Neural cell (in vitro differentiated cells): ENCODE results near the gene PPFIA1. TPM values are rescaled to one million over a fixed set of nuclear protein-coding genes. Genes with fewer than 3 reads are reported as not detected.

Source experiments
- H2AFZ ChIP-seq: fragments of 200-600, 300-800 bp; sonication (generic), shearing (Covaris generic); 2 replicates; pipeline ENCODE4 v1.6.0; 2014; ENCODE audit warnings: low read depth, mild to moderate bottlenecking, antibody characterized with exemption, low read length, moderate library complexity
- H3F3A ChIP-seq: fragments of 200-600 bp; shearing (Covaris generic); 2 replicates; pipeline ENCODE4 v1.6.1; 2016; ENCODE audit warnings: mild to moderate bottlenecking, moderate library complexity, mixed read lengths, antibody characterized with exemption, low read length; ENCODE audit not compliant: insufficient read depth, poor library complexity, severe bottlenecking
- H3K27ac ChIP-seq: fragments of 200-600, 300-800 bp; sonication (generic), shearing (Covaris generic); 2 replicates; pipeline ENCODE4 v1.5.1; 2014; ENCODE audit warnings: mild to moderate bottlenecking, low read length, moderate library complexity
- H3K27me3 ChIP-seq: fragments of 300-800, 200-600 bp; sonication (generic), shearing (Covaris generic); 2 replicates; pipeline ENCODE4 v1.6.0; 2014; ENCODE audit warnings: mild to moderate bottlenecking, low read depth, low read length, moderate library complexity; ENCODE audit not compliant: insufficient read depth
- H3K36me3 ChIP-seq: fragments of 300-800, 200-600 bp; sonication (generic), shearing (Covaris generic); 2 replicates; pipeline ENCODE4 v1.5.1; 2014; ENCODE audit warnings: mild to moderate bottlenecking, antibody characterized with exemption, low read length, moderate library complexity; ENCODE audit not compliant: insufficient read depth
- H3K4me2 ChIP-seq: fragments of 300-800, 200-600 bp; sonication (generic), shearing (Covaris generic); 2 replicates; pipeline ENCODE4 v1.6.0; 2014; ENCODE audit warnings: mild to moderate bottlenecking, low read length
- H3K4me3 ChIP-seq: fragments of 300-800, 200-600 bp; sonication (generic), shearing (Covaris generic); 2 replicates; pipeline ENCODE4 v1.5.1; 2014; ENCODE audit warnings: mild to moderate bottlenecking, low read length, moderate library complexity
- H3K79me2 ChIP-seq: fragments of 200-600 bp; shearing (Covaris generic); replicated peaks from 2 replicates; pipeline ENCODE4 v1.6.0; 2014; ENCODE audit warnings: mild to moderate bottlenecking, low read length, moderate library complexity; ENCODE audit not compliant: insufficient read depth
- H3K9ac ChIP-seq: fragments of 300-800, 200-600 bp; sonication (generic), shearing (Covaris generic); 2 replicates; pipeline ENCODE4 v1.6.1; 2016; ENCODE audit warnings: mild to moderate bottlenecking, low read length, mixed read lengths
- H3K9me2 ChIP-seq: fragments of 200-600 bp; shearing (Covaris generic); 2 replicates; pipeline ENCODE4 v1.6.1; 2016; ENCODE audit warnings: mild to moderate bottlenecking, low read length, mixed read lengths; ENCODE audit not compliant: insufficient read depth
- H3K9me3 ChIP-seq: fragments of 200-600, 300-800 bp; sonication (generic), shearing (Covaris generic); 2 replicates; pipeline ENCODE4 v1.6.1; 2016; ENCODE audit warnings: mild to moderate bottlenecking, mixed run types, low read length, moderate library complexity, mixed read lengths
- H4K20me1 ChIP-seq: fragments of 200-600 bp; shearing (Covaris generic); 2 replicates; pipeline ENCODE4 v1.6.1; 2016; ENCODE audit warnings: mild to moderate bottlenecking, mixed run types; ENCODE audit not compliant: insufficient read depth
- EP300 ChIP-seq: fragments of 450-650 bp; conservative IDR thresholded peaks from 2 replicates; pipeline ENCODE4 v1.6.1; 2014; ENCODE audit warnings: antibody characterized with exemption, mild to moderate bottlenecking, moderate library complexity; ENCODE audit not compliant: poor library complexity, severe bottlenecking
- EZH2 ChIP-seq: fragments of 200-600, 300-800 bp; shearing (Covaris generic), sonication (generic); IDR thresholded peaks from 2 replicates; pipeline ENCODE4 v1.6.1; 2014; ENCODE audit warnings: antibody characterized with exemption, low read length, borderline replicate concordance, mild to moderate bottlenecking; ENCODE audit not compliant: insufficient read depth, poor library complexity, severe bottlenecking
- MXI1 ChIP-seq: fragments of 450-650 bp; conservative IDR thresholded peaks from 2 replicates; pipeline ENCODE4 v1.6.1; 2014; ENCODE audit warnings: antibody characterized with exemption, mild to moderate bottlenecking; ENCODE audit not compliant: poor library complexity, severe bottlenecking
- POLR2AphosphoS5 ChIP-seq: IDR thresholded peaks from 2 replicates; pipeline ENCODE4 v1.6.1; 2012
- RAD21 ChIP-seq: fragments of 450-650 bp; conservative IDR thresholded peaks from 2 replicates; pipeline ENCODE4 v1.6.1; 2014; ENCODE audit warnings: antibody characterized with exemption, mild to moderate bottlenecking, moderate library complexity
- SMC3 ChIP-seq: fragments of 450-650 bp; conservative IDR thresholded peaks from 2 replicates; pipeline ENCODE4 v1.6.1; 2014; ENCODE audit warnings: antibody characterized with exemption, mild to moderate bottlenecking, moderate library complexity; ENCODE audit not compliant: poor library complexity
- TAF1 ChIP-seq: IDR thresholded peaks from 2 replicates; pipeline ENCODE4 v1.6.1; 2012; ENCODE audit warnings: low read depth
- polyA plus RNA-seq: library from polyadenylated mRNA; depleted of rRNA; stranded (reverse); fragments of >200 nt; gene quantifications from 2 replicates; pipeline ENCODE4 v1.2.3, GENCODE V29; 2014
- TF ChIP-seq, protein P1 (sequence below): IDR thresholded peaks from 2 replicates; pipeline ENCODE4 v1.6.1; 2012; ENCODE audit warnings: borderline replicate concordance
- TF ChIP-seq, protein P2 (sequence below): fragments of 450-650 bp; IDR thresholded peaks from 2 replicates; pipeline ENCODE4 v1.5.1; 2014; ENCODE audit warnings: antibody characterized with exemption, mild to moderate bottlenecking, moderate library complexity; ENCODE audit not compliant: poor library complexity, severe bottlenecking

Gene PPFIA1
- polyA plus RNA-seq, 1 donor from 2014 or later: 48.9 TPM

DNA sequence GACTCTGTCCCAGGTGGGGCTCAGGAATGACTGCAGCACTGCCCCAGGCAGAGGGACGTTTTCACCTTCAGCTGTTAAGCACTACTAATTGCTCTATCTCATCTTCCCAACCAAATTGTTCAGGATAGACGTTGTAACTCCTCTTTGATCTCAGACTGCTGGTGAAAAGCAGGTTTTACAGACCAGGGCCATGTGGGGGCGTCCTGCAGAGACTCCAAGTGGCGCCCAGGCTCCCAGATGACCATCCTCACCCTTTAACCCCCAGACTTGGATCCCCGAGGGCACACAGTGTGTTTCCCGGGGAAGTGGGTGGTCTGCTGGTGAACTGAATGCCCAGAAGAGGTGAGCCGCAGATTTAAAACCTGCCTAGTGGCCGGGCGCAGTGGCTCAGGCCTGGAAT lies 43.5 kb upstream of the PPFIA1 start:
- Histone ChIP-seq H2AFZ (no peak overlapping the region), H3F3A (no peaks in the 10 kb centered on the region)

DNA sequence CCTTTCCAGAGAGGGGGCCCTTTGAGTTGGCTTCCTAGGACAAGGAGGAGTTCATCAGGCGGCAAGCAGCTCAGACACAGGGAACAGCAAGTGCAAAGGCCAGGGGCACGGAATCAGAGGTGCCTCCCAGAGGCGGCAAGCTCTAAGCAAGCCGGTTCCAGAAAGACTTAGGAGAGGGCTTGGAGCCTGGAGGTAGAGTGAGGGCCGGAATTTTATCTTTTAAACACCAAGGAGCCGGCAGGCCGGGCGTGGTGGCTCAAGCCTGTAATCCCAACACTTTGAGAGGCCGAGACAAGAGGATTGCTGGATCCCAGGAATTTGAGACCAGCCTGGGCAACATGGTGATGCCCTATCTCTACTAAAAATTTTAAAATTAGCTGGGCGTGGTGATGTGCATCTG lies 40.8 kb upstream of the PPFIA1 start:
- no peak overlapping the region for H2AFZ ChIP-seq
- TF ChIP-seq EP300 (no peak), SMC3 (no peak), EZH2 (no peak), RAD21 (no peak), MXI1 (no peak), POLR2AphosphoS5 (no peak), TAF1 (no peak)
- TF ChIP-seq, protein P1, sequence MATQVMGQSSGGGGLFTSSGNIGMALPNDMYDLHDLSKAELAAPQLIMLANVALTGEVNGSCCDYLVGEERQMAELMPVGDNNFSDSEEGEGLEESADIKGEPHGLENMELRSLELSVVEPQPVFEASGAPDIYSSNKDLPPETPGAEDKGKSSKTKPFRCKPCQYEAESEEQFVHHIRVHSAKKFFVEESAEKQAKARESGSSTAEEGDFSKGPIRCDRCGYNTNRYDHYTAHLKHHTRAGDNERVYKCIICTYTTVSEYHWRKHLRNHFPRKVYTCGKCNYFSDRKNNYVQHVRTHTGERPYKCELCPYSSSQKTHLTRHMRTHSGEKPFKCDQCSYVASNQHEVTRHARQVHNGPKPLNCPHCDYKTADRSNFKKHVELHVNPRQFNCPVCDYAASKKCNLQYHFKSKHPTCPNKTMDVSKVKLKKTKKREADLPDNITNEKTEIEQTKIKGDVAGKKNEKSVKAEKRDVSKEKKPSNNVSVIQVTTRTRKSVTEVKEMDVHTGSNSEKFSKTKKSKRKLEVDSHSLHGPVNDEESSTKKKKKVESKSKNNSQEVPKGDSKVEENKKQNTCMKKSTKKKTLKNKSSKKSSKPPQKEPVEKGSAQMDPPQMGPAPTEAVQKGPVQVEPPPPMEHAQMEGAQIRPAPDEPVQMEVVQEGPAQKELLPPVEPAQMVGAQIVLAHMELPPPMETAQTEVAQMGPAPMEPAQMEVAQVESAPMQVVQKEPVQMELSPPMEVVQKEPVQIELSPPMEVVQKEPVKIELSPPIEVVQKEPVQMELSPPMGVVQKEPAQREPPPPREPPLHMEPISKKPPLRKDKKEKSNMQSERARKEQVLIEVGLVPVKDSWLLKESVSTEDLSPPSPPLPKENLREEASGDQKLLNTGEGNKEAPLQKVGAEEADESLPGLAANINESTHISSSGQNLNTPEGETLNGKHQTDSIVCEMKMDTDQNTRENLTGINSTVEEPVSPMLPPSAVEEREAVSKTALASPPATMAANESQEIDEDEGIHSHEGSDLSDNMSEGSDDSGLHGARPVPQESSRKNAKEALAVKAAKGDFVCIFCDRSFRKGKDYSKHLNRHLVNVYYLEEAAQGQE: no peak
- TF ChIP-seq, protein P2, sequence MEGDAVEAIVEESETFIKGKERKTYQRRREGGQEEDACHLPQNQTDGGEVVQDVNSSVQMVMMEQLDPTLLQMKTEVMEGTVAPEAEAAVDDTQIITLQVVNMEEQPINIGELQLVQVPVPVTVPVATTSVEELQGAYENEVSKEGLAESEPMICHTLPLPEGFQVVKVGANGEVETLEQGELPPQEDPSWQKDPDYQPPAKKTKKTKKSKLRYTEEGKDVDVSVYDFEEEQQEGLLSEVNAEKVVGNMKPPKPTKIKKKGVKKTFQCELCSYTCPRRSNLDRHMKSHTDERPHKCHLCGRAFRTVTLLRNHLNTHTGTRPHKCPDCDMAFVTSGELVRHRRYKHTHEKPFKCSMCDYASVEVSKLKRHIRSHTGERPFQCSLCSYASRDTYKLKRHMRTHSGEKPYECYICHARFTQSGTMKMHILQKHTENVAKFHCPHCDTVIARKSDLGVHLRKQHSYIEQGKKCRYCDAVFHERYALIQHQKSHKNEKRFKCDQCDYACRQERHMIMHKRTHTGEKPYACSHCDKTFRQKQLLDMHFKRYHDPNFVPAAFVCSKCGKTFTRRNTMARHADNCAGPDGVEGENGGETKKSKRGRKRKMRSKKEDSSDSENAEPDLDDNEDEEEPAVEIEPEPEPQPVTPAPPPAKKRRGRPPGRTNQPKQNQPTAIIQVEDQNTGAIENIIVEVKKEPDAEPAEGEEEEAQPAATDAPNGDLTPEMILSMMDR: no peak
- no peak overlapping the region for H3K4me3 ChIP-seq
- no peaks in the 10 kb centered on the region for H4K20me1 ChIP-seq
- H3K27me3 ChIP-seq: no peaks in the 10 kb centered on the region
- no peaks in the 10 kb centered on the region for H3K79me2 ChIP-seq
- no peak overlapping the region for H3K9ac ChIP-seq
- H3F3A ChIP-seq: no peaks in the 10 kb centered on the region
- no peak overlapping the region for H3K4me2 ChIP-seq
- no peaks in the 10 kb centered on the region for H3K9me3 ChIP-seq
- H3K36me3 ChIP-seq: no peaks in the 10 kb centered on the region
- no peaks in the 10 kb centered on the region for H3K9me2 ChIP-seq
- H3K27ac ChIP-seq: no peak overlapping the region

More for the DNA sequence above, 43.5 kb upstream of the PPFIA1 start:
- no peaks in the 10 kb centered on the region for H3K9me3 ChIP-seq
- H3K79me2 ChIP-seq: no peaks in the 10 kb centered on the region
- H3K4me2 ChIP-seq: no peak overlapping the region
- H3K27me3 ChIP-seq: no peaks in the 10 kb centered on the region
- no peak for TF ChIP-seq EZH2
- no peak overlapping the region for H3K27ac ChIP-seq
- H3K4me3 ChIP-seq: no peak overlapping the region
- no peaks in the 10 kb centered on the region for H4K20me1 ChIP-seq
- H3K9ac ChIP-seq: no peak overlapping the region
- no peaks in the 10 kb centered on the region for H3K36me3 ChIP-seq
- H3K9me2 ChIP-seq: no peaks in the 10 kb centered on the region
